ENCODE results near the gene IL2RA. TPM values are rescaled to one million over a fixed set of nuclear protein-coding genes. Genes with fewer than 3 reads are reported as not detected.
"Not testable (repeated sequence)": the region's sequence is repeated elsewhere in the genome, so short reads cannot be mapped to it uniquely, and the experiment has no call there.

IL2RA gene
- total RNA-seq, 2 donors from 2014 or later: not detected

- H3K27me3 ChIP-seq (ENCODE audit: control insufficient read depth, insufficient read depth, low read length, poor library complexity, severe bottlenecking): no peaks in the 10 kb centered on the region
- WGBS, 2 experiments (ENCODE audit: insufficient coverage in 1 of 2, insufficient read length in 1 of 2): 50 to 51% methylated on average over 1 to 12 of the region's 12 CpGs
- Mint-ChIP-seq H3K4me3 (no peak overlapping the region), H3K27me3 (ENCODE audit: insufficient read depth) (no peaks in the 10 kb centered on the region), H3K27ac (peak overlapping the region; percentile 64), H3K9me3 (no peaks in the 10 kb centered on the region), H3K36me3 (ENCODE audit: low read depth) (peaks cover 70% of the 10 kb centered on the region), H3K4me1 (peaks cover 28% of the 10 kb centered on the region)
- no peaks in the 10 kb centered on the region for H3K9me3 ChIP-seq (ENCODE audit: control insufficient read depth, low read length)
- peaks cover 92% of the 10 kb centered on the region for H3K36me3 ChIP-seq (ENCODE audit: control insufficient read depth, insufficient read depth, low read length)
- no peak overlapping the region for H3K9ac ChIP-seq (ENCODE audit: extremely low read depth, low read length, poor library complexity, severe bottlenecking)
- H3K4me1 ChIP-seq (ENCODE audit: control insufficient read depth, insufficient read depth, low read length): peaks cover 6% of the 10 kb centered on the region
- TF ChIP-seq, protein P1, sequence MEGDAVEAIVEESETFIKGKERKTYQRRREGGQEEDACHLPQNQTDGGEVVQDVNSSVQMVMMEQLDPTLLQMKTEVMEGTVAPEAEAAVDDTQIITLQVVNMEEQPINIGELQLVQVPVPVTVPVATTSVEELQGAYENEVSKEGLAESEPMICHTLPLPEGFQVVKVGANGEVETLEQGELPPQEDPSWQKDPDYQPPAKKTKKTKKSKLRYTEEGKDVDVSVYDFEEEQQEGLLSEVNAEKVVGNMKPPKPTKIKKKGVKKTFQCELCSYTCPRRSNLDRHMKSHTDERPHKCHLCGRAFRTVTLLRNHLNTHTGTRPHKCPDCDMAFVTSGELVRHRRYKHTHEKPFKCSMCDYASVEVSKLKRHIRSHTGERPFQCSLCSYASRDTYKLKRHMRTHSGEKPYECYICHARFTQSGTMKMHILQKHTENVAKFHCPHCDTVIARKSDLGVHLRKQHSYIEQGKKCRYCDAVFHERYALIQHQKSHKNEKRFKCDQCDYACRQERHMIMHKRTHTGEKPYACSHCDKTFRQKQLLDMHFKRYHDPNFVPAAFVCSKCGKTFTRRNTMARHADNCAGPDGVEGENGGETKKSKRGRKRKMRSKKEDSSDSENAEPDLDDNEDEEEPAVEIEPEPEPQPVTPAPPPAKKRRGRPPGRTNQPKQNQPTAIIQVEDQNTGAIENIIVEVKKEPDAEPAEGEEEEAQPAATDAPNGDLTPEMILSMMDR (conservative IDR thresholded peaks at IDR 0.05): peak; percentile 92
- DNase-seq: peak; percentile 91
- H3K27ac ChIP-seq (ENCODE audit: low read depth, low read length): no peak overlapping the region
- no peak overlapping the region for H3K4me3 ChIP-seq (ENCODE audit: low read length)
Measured at GRCh38 chr10:6108631-6109443, 46.7 kb upstream of the IL2RA start.

GRCh38 chr10:6108072-6108471 lies 45.9 kb upstream of the IL2RA start:
- Histone ChIP-seq H3K36me3 (ENCODE audit: control insufficient read depth, insufficient read depth, low read length) (peaks cover 92% of the 10 kb centered on the region), H3K27me3 (ENCODE audit: control insufficient read depth, insufficient read depth, low read length, poor library complexity, severe bottlenecking) (no peaks in the 10 kb centered on the region), H3K9me3 (ENCODE audit: control insufficient read depth, low read length) (no peaks in the 10 kb centered on the region), H3K27ac (ENCODE audit: low read depth, low read length) (no peak overlapping the region), H3K4me3 (ENCODE audit: low read length) (no peak overlapping the region), H3K4me1 (ENCODE audit: control insufficient read depth, insufficient read depth, low read length) (peaks cover 6% of the 10 kb centered on the region), H3K9ac (ENCODE audit: extremely low read depth, low read length, poor library complexity, severe bottlenecking) (no peak overlapping the region)
- peaks cover 66% of the 10 kb centered on the region for H3K36me3 Mint-ChIP-seq (ENCODE audit: low read depth)
- TF ChIP-seq, protein P1 (conservative IDR thresholded peaks at IDR 0.05): no peak
- 90 to 100% methylated on average over 2 to 6 of the region's 6 CpGs for WGBS, 2 experiments (ENCODE audit: insufficient coverage in 1 of 2, insufficient read length in 1 of 2)
- no peaks in the 10 kb centered on the region for H3K27me3 Mint-ChIP-seq (ENCODE audit: insufficient read depth)
- peaks cover 28% of the 10 kb centered on the region for H3K4me1 Mint-ChIP-seq
- H3K27ac Mint-ChIP-seq: peak overlapping the region; percentile 64
- no peak for DNase-seq
- no peak overlapping the region for H3K4me3 Mint-ChIP-seq
- H3K9me3 Mint-ChIP-seq: no peaks in the 10 kb centered on the region

DNA sequence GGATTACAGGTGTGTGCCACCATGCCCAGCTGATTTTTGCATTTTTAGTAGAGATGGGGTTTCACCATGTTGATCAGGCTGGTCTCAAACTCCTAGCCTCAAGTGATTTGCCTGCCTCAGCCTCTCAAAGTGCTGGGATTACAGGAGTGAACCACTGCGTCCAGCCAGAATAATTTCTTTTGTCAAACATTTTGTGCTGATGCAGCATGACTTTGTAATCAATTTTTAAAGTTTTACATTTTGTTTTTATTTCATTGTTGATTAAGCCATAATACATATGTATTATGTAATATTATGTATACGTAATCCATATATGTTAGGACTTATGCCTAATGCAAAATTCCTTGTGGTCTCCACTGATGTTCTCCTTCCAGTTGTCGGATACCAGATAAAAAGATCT lies 45.4 kb upstream of the IL2RA start:
- not testable (repeated sequence) for H3K9me3 ChIP-seq (ENCODE audit: control insufficient read depth, low read length); H3K27me3 Mint-ChIP-seq (ENCODE audit: insufficient read depth); H3K27me3 ChIP-seq (ENCODE audit: control insufficient read depth, insufficient read depth, low read length, poor library complexity, severe bottlenecking); H3K9ac ChIP-seq (ENCODE audit: extremely low read depth, low read length, poor library complexity, severe bottlenecking); H3K27ac ChIP-seq (ENCODE audit: low read depth, low read length); H3K4me3 Mint-ChIP-seq; H3K4me1 ChIP-seq (ENCODE audit: control insufficient read depth, insufficient read depth, low read length); H3K4me3 ChIP-seq (ENCODE audit: low read length); H3K27ac Mint-ChIP-seq; H3K9me3 Mint-ChIP-seq; DNase-seq
- peaks cover 92% of the 10 kb centered on the region for H3K36me3 ChIP-seq (ENCODE audit: control insufficient read depth, insufficient read depth, low read length)
- 92 to 98% methylated on average over 2 to 3 of the region's 3 CpGs for whole genome bisulfite sequencing, 2 experiments (ENCODE audit: insufficient coverage in 1 of 2, insufficient read length in 1 of 2)
- Mint-ChIP-seq H3K36me3 (ENCODE audit: low read depth) (peaks cover 64% of the 10 kb centered on the region), H3K4me1 (peaks cover 28% of the 10 kb centered on the region)

Measured in endodermal cell (in vitro differentiated cells).